GM21737 (cell line): ENCODE measurements around the gene EPS15.

Source experiments
- ATAC-seq: cut with Tn5 transposase; IDR thresholded peaks from one replicate; pipeline ENCODE4 v1.9.1; 2021; ENCODE audit warnings: mild to moderate bottlenecking, moderate library complexity; ENCODE audit not compliant: unreplicated experiment

The EPS15 gene

DNA sequence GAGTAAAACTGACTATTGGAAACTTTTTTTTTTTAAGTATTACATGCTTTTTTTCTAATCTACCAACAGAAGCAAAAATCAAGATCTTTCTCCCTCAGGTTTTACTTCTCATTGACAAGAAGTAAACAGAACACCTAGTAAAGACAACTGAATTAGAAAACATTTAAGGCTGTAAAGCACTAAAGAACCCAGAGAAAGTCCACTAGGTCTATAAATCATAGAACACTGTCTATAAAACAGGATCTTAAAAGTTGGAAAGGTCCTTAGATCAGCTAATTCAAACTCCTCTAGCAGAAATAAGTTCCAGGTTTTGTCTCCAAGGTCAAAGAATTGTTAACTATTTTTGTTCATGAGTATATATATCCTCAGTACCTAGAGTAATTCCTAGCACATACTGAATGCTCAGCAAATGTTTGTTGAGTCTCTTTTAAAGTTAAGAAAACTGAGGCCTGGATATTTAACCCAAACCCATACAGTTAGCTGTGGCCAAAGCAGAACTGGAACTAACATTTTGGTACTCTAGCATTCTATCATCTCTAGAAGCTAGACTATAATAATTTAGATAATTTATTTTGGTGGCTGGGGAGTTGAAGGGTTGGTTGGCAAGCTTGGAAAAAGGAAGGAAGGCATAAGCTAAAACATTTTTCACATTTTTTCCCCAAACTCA, 3.0 kb downstream of the EPS15 start:
- ATAC-seq: no peak

- no peak for ATAC-seq
These were observed 3.6 kb downstream of the EPS15 start for GRCh38 chr1:51515312-51515960.

DNA sequence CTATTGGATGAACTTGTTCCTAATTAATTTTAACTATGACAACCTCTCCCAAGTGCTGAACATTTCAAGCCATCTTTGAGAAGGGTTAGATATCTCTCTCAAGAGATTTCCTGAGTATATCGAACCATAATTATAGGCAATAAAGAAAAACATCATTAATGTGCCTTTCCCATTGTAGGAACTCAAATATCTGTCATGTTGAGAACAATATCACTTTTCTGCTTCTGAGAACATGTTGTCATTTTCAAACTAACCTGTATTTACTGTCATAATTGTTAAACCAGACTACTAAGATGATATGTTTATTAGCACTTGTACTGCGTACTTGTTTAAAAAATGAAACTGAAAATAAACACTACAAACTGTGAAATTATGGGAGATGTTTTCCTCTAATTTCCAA, 4.3 kb downstream of the EPS15 start:
- no peak for ATAC-seq

DNA sequence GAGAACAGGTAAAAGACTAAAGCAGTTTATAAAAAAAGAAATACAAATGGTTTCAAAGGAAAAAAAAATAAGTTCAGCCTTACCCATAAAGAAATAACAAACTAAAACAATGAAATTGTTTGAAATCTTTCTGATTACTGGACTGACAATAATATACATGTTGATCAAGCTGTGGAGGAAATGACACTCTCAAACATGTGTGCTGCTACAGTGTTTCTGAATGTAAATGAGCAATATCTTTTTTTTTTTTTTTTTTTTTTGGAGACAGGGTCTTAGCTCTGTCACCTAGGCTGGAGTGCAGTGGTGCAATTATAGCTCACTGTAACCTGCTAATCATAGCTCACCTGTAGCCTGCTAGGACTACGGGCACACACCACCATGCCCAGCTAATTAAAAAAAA, 6.5 kb downstream of the EPS15 start:
- ATAC-seq: no peak

- ATAC-seq: no peak
These were observed 6.9 kb downstream of the EPS15 start for GRCh38 chr1:51512120-51512519.

DNA sequence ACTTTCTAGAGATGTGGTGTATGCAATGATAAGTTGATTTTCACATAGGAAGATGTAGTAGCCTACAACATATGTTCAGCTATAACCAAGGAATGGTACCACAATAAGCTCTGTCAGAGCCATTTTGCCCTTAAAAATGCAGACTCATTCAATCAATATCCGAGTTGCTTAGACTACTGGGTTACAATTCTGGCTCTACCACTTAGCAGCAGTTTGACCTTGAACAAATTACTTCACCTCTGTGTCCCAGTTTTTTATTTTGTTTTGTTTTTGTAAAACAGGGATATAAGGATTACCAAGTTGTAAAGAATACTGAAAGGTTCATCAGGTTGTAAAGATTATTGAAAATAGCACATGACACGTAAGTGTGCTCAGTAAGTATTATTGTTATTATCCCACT, 9.3 kb downstream of the EPS15 start:
- no peak for ATAC-seq

- no peak for ATAC-seq
These were observed 12.5 kb downstream of the EPS15 start for GRCh38 chr1:51506537-51506936.

DNA sequence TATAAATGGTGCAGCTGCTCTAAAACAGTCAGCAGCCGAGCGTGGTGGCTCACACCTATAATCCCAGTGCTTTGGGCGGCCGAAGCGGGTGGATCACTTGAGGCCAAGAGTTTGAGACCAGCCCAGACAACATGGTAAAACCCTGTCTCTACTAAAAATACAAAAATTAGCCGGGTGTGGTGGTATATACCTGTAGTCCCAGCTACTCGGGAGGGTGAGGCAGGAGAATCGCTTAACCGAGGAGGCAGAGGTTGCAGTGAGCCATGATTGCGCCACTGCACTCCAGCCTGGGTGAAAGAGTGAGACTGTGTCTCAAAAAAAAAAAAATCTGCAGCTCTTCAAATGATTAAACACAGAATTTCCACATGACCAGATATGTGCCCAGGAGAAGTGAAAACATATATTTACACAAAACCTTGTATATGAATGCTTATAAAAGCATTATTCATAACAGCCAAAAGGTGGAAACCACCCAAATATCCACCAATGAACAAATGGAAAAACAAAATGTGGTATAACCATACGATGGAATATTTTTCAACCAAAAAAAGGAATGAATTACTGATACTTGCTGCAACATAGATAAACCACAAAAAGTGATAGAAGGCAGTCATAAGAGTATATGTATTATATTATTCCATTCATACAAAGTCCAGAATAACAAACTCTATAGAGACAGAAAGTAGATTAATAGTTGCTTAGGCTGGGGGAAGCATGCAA, 14.1 kb downstream of the EPS15 start:
- ATAC-seq: no peak

- peak; percentile 60 for ATAC-seq
These were observed 17.8 kb downstream of the EPS15 start for GRCh38 chr1:51501218-51501630.

DNA sequence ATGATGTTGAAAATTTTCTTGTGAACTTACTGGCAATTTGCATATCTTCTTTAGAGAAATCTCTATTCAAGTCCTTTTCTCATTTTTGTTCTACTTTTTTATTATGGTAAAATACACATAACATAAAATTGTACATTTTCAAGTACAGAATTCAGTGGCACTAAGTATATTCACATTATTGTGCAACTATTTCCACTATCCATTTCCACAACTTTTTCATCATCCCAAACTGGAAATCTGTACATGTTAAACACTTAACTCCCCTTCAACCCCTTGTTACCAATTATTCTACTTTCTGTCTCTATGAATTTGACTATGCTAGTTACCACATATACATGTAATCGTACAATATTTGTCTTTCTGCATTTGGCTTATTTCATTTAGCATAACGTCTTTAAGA, 19.4 kb downstream of the EPS15 start:
- no peak for ATAC-seq

DNA sequence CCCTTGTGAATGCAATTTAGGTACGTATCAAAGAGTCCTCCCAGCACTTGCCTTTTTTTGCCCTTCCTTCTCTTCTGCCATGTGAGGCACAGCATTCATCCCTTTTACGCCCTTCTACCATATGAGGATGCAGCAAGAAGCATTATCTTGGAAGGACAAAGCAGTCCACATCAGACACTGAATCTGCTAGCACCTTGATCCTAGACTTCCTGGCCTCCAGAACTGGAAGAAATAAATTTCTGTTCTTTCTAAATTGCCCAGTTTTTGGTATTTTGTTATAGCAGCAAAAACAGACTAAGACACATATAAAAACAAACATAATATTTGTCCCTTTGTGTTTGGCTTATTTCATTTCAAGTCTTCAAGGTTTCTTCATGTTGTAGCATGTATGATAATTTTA, 20.1 kb downstream of the EPS15 start:
- ATAC-seq: no peak

GRCh38 chr1:51497340-51497739, 21.7 kb downstream of the EPS15 start:
- no peak for ATAC-seq

DNA sequence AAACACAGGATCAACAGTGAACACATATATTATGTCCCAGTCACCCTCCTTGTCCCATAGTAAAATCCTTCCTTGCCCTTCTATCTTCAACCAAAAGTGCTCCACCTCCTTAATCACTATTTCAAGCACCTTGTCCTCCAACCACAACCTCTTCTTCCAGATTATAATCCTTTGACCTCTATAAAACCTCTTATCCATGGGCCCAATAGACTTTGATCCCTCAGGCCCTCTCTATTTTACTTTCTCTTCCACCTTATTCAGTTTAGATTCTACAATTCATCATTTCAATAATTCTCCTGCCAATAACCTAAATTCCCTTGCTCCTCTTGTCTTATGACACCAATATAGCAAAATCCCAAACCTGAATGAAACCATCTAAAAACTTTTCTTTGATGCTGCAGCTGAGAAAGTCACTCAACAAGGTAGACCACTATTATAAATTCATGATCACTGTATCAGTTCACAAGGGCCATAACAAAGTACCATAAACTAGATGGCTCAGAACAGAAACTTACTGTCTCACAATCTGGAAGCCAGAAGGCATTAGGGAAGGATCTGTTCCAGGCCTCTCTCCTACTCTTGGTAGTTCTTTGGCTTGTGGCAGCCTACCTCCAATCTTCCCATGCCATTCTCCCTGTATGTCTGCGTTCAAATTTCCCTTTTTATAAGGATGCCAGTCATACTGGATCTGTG, 24.8 kb downstream of the EPS15 start:
- no peak for ATAC-seq

GRCh38 chr1:51491166-51491981, 27.7 kb downstream of the EPS15 start:
- ATAC-seq: no peak

DNA sequence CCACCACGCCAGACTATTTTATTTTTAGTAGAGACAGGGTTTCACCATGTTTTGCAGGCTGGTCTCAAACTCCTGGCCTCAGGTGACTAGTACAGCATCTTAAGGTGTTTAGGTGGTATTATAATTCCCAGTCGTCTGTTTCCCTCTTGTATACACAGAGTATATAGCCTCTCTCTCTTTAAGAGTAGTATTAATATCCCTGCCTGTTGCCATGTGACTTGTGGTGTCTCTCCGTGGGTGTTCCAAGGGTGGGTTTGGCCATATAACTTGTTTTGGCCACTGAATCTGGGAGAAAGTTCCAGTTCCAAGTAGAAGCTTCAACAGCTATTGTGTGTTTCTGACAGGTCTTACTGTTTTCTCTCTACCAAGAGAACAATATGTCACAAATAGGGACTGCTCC, 29.6 kb downstream of the EPS15 start:
- ATAC-seq: no peak

- ATAC-seq: no peak
These were observed 30.6 kb downstream of the EPS15 start for GRCh38 chr1:51488372-51489050.

DNA sequence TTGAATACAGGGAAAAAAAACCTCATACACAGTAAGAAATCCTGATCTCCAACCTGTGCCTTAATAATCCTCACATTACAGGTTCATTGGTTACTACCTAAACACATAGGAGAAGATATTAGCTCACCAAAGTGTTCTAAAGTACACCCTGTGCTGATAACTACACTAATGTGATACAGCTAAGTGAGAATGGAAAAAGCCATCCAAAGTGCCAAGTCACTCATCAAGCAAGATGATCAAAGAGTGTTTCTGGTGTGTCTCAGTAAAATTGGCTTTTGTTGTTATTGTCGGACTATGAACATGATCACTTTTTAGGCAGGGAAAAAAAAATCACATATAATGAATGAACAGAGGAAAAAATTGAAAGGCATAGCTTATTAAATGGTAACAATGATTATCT, 31.4 kb downstream of the EPS15 start:
- no peak for ATAC-seq

GRCh38 chr1:51484591-51484990, 34.5 kb downstream of the EPS15 start:
- ATAC-seq: no peak

GRCh38 chr1:51482881-51483280, 36.2 kb downstream of the EPS15 start:
- ATAC-seq: no peak
